ENCODE results near the gene DDOST. TPM values are rescaled to one million over a fixed set of nuclear protein-coding genes. Genes with fewer than 3 reads are reported as not detected.

The DDOST gene
- total RNA-seq, 4 donors from 2014 or later: 83.4 to 116 (median 110) TPM

GRCh38 chr1:20695515-20695914, 34.3 kb upstream of the DDOST start:
- Histone ChIP-seq H3K9me3 (peaks cover 0 to 7% (median 0%) of the 10 kb centered on the region in 3 donors), H3K36me3 (no peaks in the 10 kb centered on the region), H3K4me3 (no peak overlapping the region), H3K27me3 (no peaks in the 10 kb centered on the region), H3K27ac (no peak overlapping the region), H3K4me1 (peaks cover 0 to 28% (median 0%) of the 10 kb centered on the region in 3 donors)
- WGBS, 2 donors (ENCODE audit: low coverage in 1 of 2): 80 to 81% methylated on average over 9 to 10 of the region's 10 CpGs
- no peak for ATAC-seq
- TF ChIP-seq EP300 (IDR thresholded peaks at IDR 0.05) (no peak), CTCF (IDR thresholded peaks at IDR 0.05) (no peak), POLR2AphosphoS5 (IDR thresholded peaks at IDR 0.05) (no peak), POLR2A (IDR thresholded peaks at IDR 0.05) (no peak)

GRCh38 chr1:20693623-20694022, 32.5 kb upstream of the DDOST start:
- ATAC-seq: no peak
- 56% methylated on average over 1 of the region's 2 CpGs; no CpG with 5 or more reads in 1 of the 2 donors for WGBS, 2 donors (ENCODE audit: low coverage in 1 of 2)
- peaks cover 0 to 28% (median 0%) of the 10 kb centered on the region in 3 donors for H3K4me1 ChIP-seq

GRCh38 chr1:20691872-20692271, 30.7 kb upstream of the DDOST start:
- no peak for ATAC-seq
- no peaks in the 10 kb centered on the region for H3K36me3 ChIP-seq
- no peaks in the 10 kb centered on the region for H3K27me3 ChIP-seq
- WGBS, 2 donors (ENCODE audit: low coverage in 1 of 2): 73% methylated on average over 1 of the region's 1 CpG; no CpG with 5 or more reads in 1 of the 2 donors
- no peak for TF ChIP-seq CTCF (IDR thresholded peaks at IDR 0.05)
- TF ChIP-seq POLR2AphosphoS5 (IDR thresholded peaks at IDR 0.05): no peak
- no peak for TF ChIP-seq POLR2A (IDR thresholded peaks at IDR 0.05)
- no peak for TF ChIP-seq EP300 (IDR thresholded peaks at IDR 0.05)
- H3K9me3 ChIP-seq: peaks cover 0 to 7% (median 0%) of the 10 kb centered on the region in 3 donors
- no peak overlapping the region for H3K4me3 ChIP-seq
- H3K27ac ChIP-seq: no peak overlapping the region
- peaks cover 0 to 11% (median 0%) of the 10 kb centered on the region in 3 donors for H3K4me1 ChIP-seq

More at GRCh38 chr1:20693623-20694022, 32.5 kb upstream of the DDOST start:
- no peak for TF ChIP-seq POLR2A (IDR thresholded peaks at IDR 0.05)
- TF ChIP-seq EP300 (IDR thresholded peaks at IDR 0.05): no peak
- no peak for TF ChIP-seq POLR2AphosphoS5 (IDR thresholded peaks at IDR 0.05)
- Histone ChIP-seq H3K9me3 (peaks cover 0 to 7% (median 0%) of the 10 kb centered on the region in 3 donors), H3K27me3 (no peaks in the 10 kb centered on the region), H3K27ac (no peak overlapping the region), H3K4me3 (no peak overlapping the region), H3K36me3 (no peaks in the 10 kb centered on the region)

- ATAC-seq: no peak
- Histone ChIP-seq H3K4me1 (peaks cover 0 to 5% (median 0%) of the 10 kb centered on the region in 3 donors), H3K36me3 (no peaks in the 10 kb centered on the region), H3K27ac (no peak overlapping the region), H3K4me3 (no peak overlapping the region), H3K9me3 (peaks cover 0 to 7% (median 0%) of the 10 kb centered on the region in 3 donors), H3K27me3 (no peaks in the 10 kb centered on the region)
- 85 to 90% methylated on average over 2 to 3 of the region's 3 CpGs for WGBS, 2 donors (ENCODE audit: low coverage in 1 of 2)
- TF ChIP-seq EP300 (IDR thresholded peaks at IDR 0.05) (no peak), POLR2A (IDR thresholded peaks at IDR 0.05) (no peak), POLR2AphosphoS5 (IDR thresholded peaks at IDR 0.05) (no peak), CTCF (IDR thresholded peaks at IDR 0.05) (no peak)
Observed at GRCh38 chr1:20689645-20690056, 28.5 kb upstream of the DDOST start.

- WGBS, 2 donors (ENCODE audit: low coverage in 1 of 2): 86 to 100% methylated on average over 2 to 4 of the region's 26 CpGs
- TF ChIP-seq POLR2AphosphoS5 (IDR thresholded peaks at IDR 0.05) (no peak), EP300 (IDR thresholded peaks at IDR 0.05) (no peak), CTCF (IDR thresholded peaks at IDR 0.05) (no peak), POLR2A (IDR thresholded peaks at IDR 0.05) (no peak)
- Histone ChIP-seq H3K36me3 (no peaks in the 10 kb centered on the region), H3K4me1 (peaks cover 0 to 5% (median 0%) of the 10 kb centered on the region in 3 donors), H3K4me3 (no peak overlapping the region), H3K9me3 (peaks cover 0 to 4% (median 0%) of the 10 kb centered on the region in 3 donors), H3K27me3 (no peaks in the 10 kb centered on the region), H3K27ac (no peak overlapping the region)
- ATAC-seq: no peak
Observed at GRCh38 chr1:20686883-20687725, 25.9 kb upstream of the DDOST start.

All from gastroesophageal sphincter (tissue), 4 donors.